PC-9 (cell line): ENCODE measurements around the gene GFER.

Experiments used
- EZH2 ChIP-seq: fragments of 200-600 bp; sonication (generic); IDR thresholded peaks from 2 replicates; pipeline ENCODE4 v1.8.0; 2017; ENCODE audit warnings: antibody characterized with exemption, low read depth
- TF ChIP-seq, protein P1 (sequence below): fragments of 200-600 bp; sonication (generic); conservative IDR thresholded peaks from 2 replicates; pipeline ENCODE4 v1.6.1; 2017; ENCODE audit warnings: mixed run types, antibody characterized with exemption, mild to moderate bottlenecking, moderate library complexity

DNA sequence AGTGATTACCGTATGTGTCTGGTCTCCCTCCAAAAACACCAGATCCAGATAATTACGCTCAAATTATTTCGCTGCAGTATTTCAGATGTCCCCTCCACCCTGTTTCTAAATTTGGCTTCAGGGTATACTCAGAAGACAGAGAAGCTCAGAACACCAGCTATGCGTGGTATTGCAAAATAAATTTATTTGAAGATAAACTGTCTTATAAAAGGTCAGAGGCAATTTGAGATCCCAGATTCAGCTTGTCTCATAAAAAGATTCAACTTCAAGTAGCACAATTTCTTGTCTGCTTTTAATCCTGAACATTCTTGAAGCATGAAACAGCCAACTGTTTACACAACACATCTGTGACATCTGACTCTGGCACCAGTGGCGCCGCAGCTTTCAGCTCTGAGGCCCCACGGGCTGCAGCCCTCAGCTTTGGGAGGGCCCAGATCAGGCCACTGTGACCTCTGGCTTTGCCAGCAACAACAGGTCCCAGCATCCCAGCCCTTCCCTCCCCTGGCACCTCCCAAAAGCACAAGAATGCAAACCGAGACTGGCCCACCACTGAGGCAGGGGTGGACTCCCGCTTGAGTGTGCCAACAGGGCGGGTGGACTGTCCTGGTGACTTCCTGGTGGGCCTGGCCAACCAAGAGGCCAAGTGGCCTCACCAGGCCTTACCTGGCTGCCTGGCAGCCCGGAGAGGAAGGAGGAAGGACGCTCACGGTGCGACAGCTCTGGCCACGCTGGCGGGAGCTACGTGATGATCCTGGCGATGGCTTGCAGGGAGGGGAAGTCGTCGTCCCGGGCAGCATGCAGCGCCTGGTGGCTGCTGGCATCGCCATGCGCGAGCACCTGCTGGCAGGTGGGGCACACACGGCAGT is 13.7 kb downstream of the GFER start:
- TF ChIP-seq, protein P1, sequence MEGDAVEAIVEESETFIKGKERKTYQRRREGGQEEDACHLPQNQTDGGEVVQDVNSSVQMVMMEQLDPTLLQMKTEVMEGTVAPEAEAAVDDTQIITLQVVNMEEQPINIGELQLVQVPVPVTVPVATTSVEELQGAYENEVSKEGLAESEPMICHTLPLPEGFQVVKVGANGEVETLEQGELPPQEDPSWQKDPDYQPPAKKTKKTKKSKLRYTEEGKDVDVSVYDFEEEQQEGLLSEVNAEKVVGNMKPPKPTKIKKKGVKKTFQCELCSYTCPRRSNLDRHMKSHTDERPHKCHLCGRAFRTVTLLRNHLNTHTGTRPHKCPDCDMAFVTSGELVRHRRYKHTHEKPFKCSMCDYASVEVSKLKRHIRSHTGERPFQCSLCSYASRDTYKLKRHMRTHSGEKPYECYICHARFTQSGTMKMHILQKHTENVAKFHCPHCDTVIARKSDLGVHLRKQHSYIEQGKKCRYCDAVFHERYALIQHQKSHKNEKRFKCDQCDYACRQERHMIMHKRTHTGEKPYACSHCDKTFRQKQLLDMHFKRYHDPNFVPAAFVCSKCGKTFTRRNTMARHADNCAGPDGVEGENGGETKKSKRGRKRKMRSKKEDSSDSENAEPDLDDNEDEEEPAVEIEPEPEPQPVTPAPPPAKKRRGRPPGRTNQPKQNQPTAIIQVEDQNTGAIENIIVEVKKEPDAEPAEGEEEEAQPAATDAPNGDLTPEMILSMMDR = no peak
- no peak for TF ChIP-seq EZH2
